GM12878 (cell line): ENCODE results near the gene CNN1.
"Not testable (repeated sequence)": the region's sequence is repeated elsewhere in the genome, so short reads cannot be mapped to it uniquely, and the experiment has no call there.

Experiments used
- CEBPB ChIP-seq, 2 experiments: fragments of 150-350 bp in 1 of 2; IDR thresholded peaks; 2 replicates each; pipeline ENCODE4 v1.6.1; 2012 to 2014; ENCODE audit warnings: low read depth in 2 of 2, low read length in 2 of 2, borderline replicate concordance in 1 of 2, inconsistent platforms in 1 of 2
- CREB1 ChIP-seq: IDR thresholded peaks from 2 replicates; pipeline ENCODE4 v1.6.1; 2012; ENCODE audit warnings: low read depth, mild to moderate bottlenecking, inconsistent platforms
- MXI1 ChIP-seq: fragments of 150-350 bp; IDR thresholded peaks from 2 replicates; pipeline ENCODE4 v1.6.1; 2011; ENCODE audit warnings: low read depth, mild to moderate bottlenecking, inconsistent platforms, low read length, improper control_type of control experiment
- NFYB ChIP-seq: IDR thresholded peaks from 2 replicates; pipeline ENCODE4 v1.6.1; 2011; ENCODE audit warnings: low read depth, mild to moderate bottlenecking, low read length, improper control_type of control experiment, moderate library complexity; ENCODE audit not compliant: insufficient read depth
- POLR2A ChIP-seq: IDR thresholded peaks from 2 replicates; pipeline ENCODE4 v1.6.1; 2011; ENCODE audit warnings: low read depth, mild to moderate bottlenecking, low read length
- TCF12 ChIP-seq: IDR thresholded peaks from 2 replicates; pipeline ENCODE4 v1.6.1; 2011; ENCODE audit warnings: low read depth, mild to moderate bottlenecking, low read length
- YY1 ChIP-seq: IDR thresholded peaks from 2 replicates; pipeline ENCODE4 v1.6.1; 2011; ENCODE audit warnings: low read depth, mild to moderate bottlenecking, low read length
- ZNF622 ChIP-seq: fragments of 450-650 bp; IDR thresholded peaks from 2 replicates; pipeline ENCODE4 v1.6.1; 2017; ENCODE audit warnings: mild to moderate bottlenecking, inconsistent platforms

GRCh38 chr19:11564082-11564807, 25.6 kb downstream of the CNN1 start:
- not testable (repeated sequence) for TF ChIP-seq NFYB; CEBPB (IDR thresholded peaks at IDR 0.05; ENCODE audit: borderline replicate concordance in 1 of 2, low read depth in 2 of 2, low read length in 2 of 2); POLR2A; CREB1; TCF12; ZNF622; MXI1; YY1
